Neural cell (in vitro differentiated cells): Measurements from ENCODE around the gene COL4A4. TPM values are rescaled to one million over a fixed set of nuclear protein-coding genes. Genes with fewer than 3 reads are reported as not detected.

ENCODE experiments used
- H2AFZ ChIP-seq: fragments of 200-600, 300-800 bp; sonication (generic), shearing (Covaris generic); 2 replicates; pipeline ENCODE4 v1.6.0; 2014; ENCODE audit warnings: low read depth, mild to moderate bottlenecking, antibody characterized with exemption, low read length, moderate library complexity
- H3F3A ChIP-seq: fragments of 200-600 bp; shearing (Covaris generic); 2 replicates; pipeline ENCODE4 v1.6.1; 2016; ENCODE audit warnings: mild to moderate bottlenecking, moderate library complexity, mixed read lengths, antibody characterized with exemption, low read length; ENCODE audit not compliant: insufficient read depth, poor library complexity, severe bottlenecking
- H3K27ac ChIP-seq: fragments of 200-600, 300-800 bp; sonication (generic), shearing (Covaris generic); 2 replicates; pipeline ENCODE4 v1.5.1; 2014; ENCODE audit warnings: mild to moderate bottlenecking, low read length, moderate library complexity
- H3K27me3 ChIP-seq: fragments of 300-800, 200-600 bp; sonication (generic), shearing (Covaris generic); 2 replicates; pipeline ENCODE4 v1.6.0; 2014; ENCODE audit warnings: mild to moderate bottlenecking, low read depth, low read length, moderate library complexity; ENCODE audit not compliant: insufficient read depth
- H3K36me3 ChIP-seq: fragments of 300-800, 200-600 bp; sonication (generic), shearing (Covaris generic); 2 replicates; pipeline ENCODE4 v1.5.1; 2014; ENCODE audit warnings: mild to moderate bottlenecking, antibody characterized with exemption, low read length, moderate library complexity; ENCODE audit not compliant: insufficient read depth
- H3K4me2 ChIP-seq: fragments of 300-800, 200-600 bp; sonication (generic), shearing (Covaris generic); 2 replicates; pipeline ENCODE4 v1.6.0; 2014; ENCODE audit warnings: mild to moderate bottlenecking, low read length
- H3K4me3 ChIP-seq: fragments of 300-800, 200-600 bp; sonication (generic), shearing (Covaris generic); 2 replicates; pipeline ENCODE4 v1.5.1; 2014; ENCODE audit warnings: mild to moderate bottlenecking, low read length, moderate library complexity
- H3K79me2 ChIP-seq: fragments of 200-600 bp; shearing (Covaris generic); replicated peaks from 2 replicates; pipeline ENCODE4 v1.6.0; 2014; ENCODE audit warnings: mild to moderate bottlenecking, low read length, moderate library complexity; ENCODE audit not compliant: insufficient read depth
- H3K9ac ChIP-seq: fragments of 300-800, 200-600 bp; sonication (generic), shearing (Covaris generic); 2 replicates; pipeline ENCODE4 v1.6.1; 2016; ENCODE audit warnings: mild to moderate bottlenecking, low read length, mixed read lengths
- H3K9me2 ChIP-seq: fragments of 200-600 bp; shearing (Covaris generic); 2 replicates; pipeline ENCODE4 v1.6.1; 2016; ENCODE audit warnings: mild to moderate bottlenecking, low read length, mixed read lengths; ENCODE audit not compliant: insufficient read depth
- H3K9me3 ChIP-seq: fragments of 200-600, 300-800 bp; sonication (generic), shearing (Covaris generic); 2 replicates; pipeline ENCODE4 v1.6.1; 2016; ENCODE audit warnings: mild to moderate bottlenecking, mixed run types, low read length, moderate library complexity, mixed read lengths
- H4K20me1 ChIP-seq: fragments of 200-600 bp; shearing (Covaris generic); 2 replicates; pipeline ENCODE4 v1.6.1; 2016; ENCODE audit warnings: mild to moderate bottlenecking, mixed run types; ENCODE audit not compliant: insufficient read depth
- CTCF ChIP-seq: fragments of 450-650 bp; IDR thresholded peaks from 2 replicates; pipeline ENCODE4 v1.5.1; 2014; ENCODE audit warnings: antibody characterized with exemption, mild to moderate bottlenecking, moderate library complexity; ENCODE audit not compliant: poor library complexity, severe bottlenecking
- EP300 ChIP-seq: fragments of 450-650 bp; conservative IDR thresholded peaks from 2 replicates; pipeline ENCODE4 v1.6.1; 2014; ENCODE audit warnings: antibody characterized with exemption, mild to moderate bottlenecking, moderate library complexity; ENCODE audit not compliant: poor library complexity, severe bottlenecking
- EZH2 ChIP-seq: fragments of 200-600, 300-800 bp; shearing (Covaris generic), sonication (generic); IDR thresholded peaks from 2 replicates; pipeline ENCODE4 v1.6.1; 2014; ENCODE audit warnings: antibody characterized with exemption, low read length, borderline replicate concordance, mild to moderate bottlenecking; ENCODE audit not compliant: insufficient read depth, poor library complexity, severe bottlenecking
- MXI1 ChIP-seq: fragments of 450-650 bp; conservative IDR thresholded peaks from 2 replicates; pipeline ENCODE4 v1.6.1; 2014; ENCODE audit warnings: antibody characterized with exemption, mild to moderate bottlenecking; ENCODE audit not compliant: poor library complexity, severe bottlenecking
- POLR2AphosphoS5 ChIP-seq: IDR thresholded peaks from 2 replicates; pipeline ENCODE4 v1.6.1; 2012
- RAD21 ChIP-seq: fragments of 450-650 bp; conservative IDR thresholded peaks from 2 replicates; pipeline ENCODE4 v1.6.1; 2014; ENCODE audit warnings: antibody characterized with exemption, mild to moderate bottlenecking, moderate library complexity
- REST ChIP-seq: IDR thresholded peaks from 2 replicates; pipeline ENCODE4 v1.6.1; 2012; ENCODE audit warnings: borderline replicate concordance
- SMC3 ChIP-seq: fragments of 450-650 bp; conservative IDR thresholded peaks from 2 replicates; pipeline ENCODE4 v1.6.1; 2014; ENCODE audit warnings: antibody characterized with exemption, mild to moderate bottlenecking, moderate library complexity; ENCODE audit not compliant: poor library complexity
- TAF1 ChIP-seq: IDR thresholded peaks from 2 replicates; pipeline ENCODE4 v1.6.1; 2012; ENCODE audit warnings: low read depth
- polyA plus RNA-seq: library from polyadenylated mRNA; depleted of rRNA; stranded (reverse); fragments of >200 nt; gene quantifications from 2 replicates; pipeline ENCODE4 v1.2.3, GENCODE V29; 2014

COL4A4 gene
- polyA plus RNA-seq, 1 donor from 2014 or later: 0.35 TPM

GRCh38 chr2:226971084-226971483, 192.9 kb downstream of the COL4A4 start:
- H2AFZ ChIP-seq: no peak overlapping the region
- H3F3A ChIP-seq: no peaks in the 10 kb centered on the region
- no peak overlapping the region for H3K9ac ChIP-seq
- peaks cover 5% of the 10 kb centered on the region for H3K36me3 ChIP-seq
- no peak overlapping the region for H3K4me2 ChIP-seq
- no peaks in the 10 kb centered on the region for H3K27me3 ChIP-seq
- no peaks in the 10 kb centered on the region for H4K20me1 ChIP-seq
- H3K9me3 ChIP-seq: no peaks in the 10 kb centered on the region
- no peaks in the 10 kb centered on the region for H3K79me2 ChIP-seq
- no peak overlapping the region for H3K4me3 ChIP-seq
- H3K9me2 ChIP-seq: no peaks in the 10 kb centered on the region
- H3K27ac ChIP-seq: no peak overlapping the region
- no peak for TF ChIP-seq SMC3
- no peak for TF ChIP-seq CTCF
- no peak for TF ChIP-seq MXI1
- TF ChIP-seq POLR2AphosphoS5: no peak
- no peak for TF ChIP-seq RAD21
- TF ChIP-seq EZH2: no peak
- TF ChIP-seq EP300: no peak
- TF ChIP-seq TAF1: no peak
- no peak for TF ChIP-seq REST

- H3K9me3 ChIP-seq: no peaks in the 10 kb centered on the region
- TF ChIP-seq RAD21 (no peak), TAF1 (no peak), REST (no peak)
- no peaks in the 10 kb centered on the region for H3K9me2 ChIP-seq
- no peak overlapping the region for H3K4me3 ChIP-seq
- H3K27ac ChIP-seq: no peak overlapping the region
- no peaks in the 10 kb centered on the region for H4K20me1 ChIP-seq
- no peak overlapping the region for H3K9ac ChIP-seq
- no peaks in the 10 kb centered on the region for H3K79me2 ChIP-seq
- no peak overlapping the region for H2AFZ ChIP-seq
- peaks cover 5% of the 10 kb centered on the region for H3K36me3 ChIP-seq
- no peaks in the 10 kb centered on the region for H3F3A ChIP-seq
- no peaks in the 10 kb centered on the region for H3K27me3 ChIP-seq
- no peak overlapping the region for H3K4me2 ChIP-seq
Measured at GRCh38 chr2:226970362-226970761, 193.6 kb downstream of the COL4A4 start.
